Lower leg skin (tissue), 4 donors: Measurements from ENCODE around the gene GPC5. TPM values are rescaled to one million over a fixed set of nuclear protein-coding genes. Genes with fewer than 3 reads are reported as not detected.

Experiments
- DNase-seq, 2 donors: peaks; one replicate each; pipeline ENCODE4 v3.0.0-alpha.2; 2019; ENCODE audit warnings: low spot score in 2 of 2
- H3K4me3 ChIP-seq: fragments of 200-600 bp; sonication (generic); 2 replicates; pipeline ENCODE4 v1.5.1; 2017; ENCODE audit warnings: mild to moderate bottlenecking, low read depth; ENCODE audit not compliant: poor library complexity, severe bottlenecking
- CTCF ChIP-seq, 3 donors: fragments of 450-650 bp; IDR thresholded peaks; one replicate each; pipeline ENCODE4 v1.5.1; 2016; ENCODE audit warnings: antibody characterized with exemption in 3 of 3, mild to moderate bottlenecking in 3 of 3, moderate library complexity in 2 of 3
- POLR2A ChIP-seq, 2 donors: fragments of 450-650 bp; IDR thresholded peaks; one replicate each; pipeline ENCODE4 v1.6.1; 2016 to 2017; ENCODE audit warnings: antibody characterized with exemption in 2 of 2, mild to moderate bottlenecking in 1 of 2, moderate library complexity in 1 of 2
- WGBS, 2 donors: methylation state at CpG; one replicate each; pipeline ENCODE4 v1.1.5; 2018; 5-methylcytosine and 5-hydroxymethylcytosine counted together
- intact Hi-C: fragments of 100-400 bp; cut with DNase I; formaldehyde crosslinking; loops from one replicate; pipeline ENCODE4 v1.15.0; 2023; ENCODE audit warnings: low total_unique reads
- total RNA-seq, 4 donors: library from RNA; depleted of rRNA; stranded (reverse); fragments of >200 nt; gene quantifications; one replicate each; pipeline ENCODE4 v1.1.0, GENCODE V29; 2016

Gene GPC5
- total RNA-seq, 4 donors from 2014 or later = 0.46 to 1.3 (median 0.82) TPM

- WGBS, 2 donors = 75 to 94% methylated on average over 3 of the region's 3 CpGs
- TF ChIP-seq POLR2A (IDR thresholded peaks at IDR 0.05) = no peak
- no peak for TF ChIP-seq CTCF (IDR thresholded peaks at IDR 0.05)
- H3K4me3 ChIP-seq = no peak overlapping the region
- intact Hi-C loops = no loop called here
- no peak for DNase-seq
Measured at GRCh38 chr13:91724591-91724990, 326.2 kb downstream of the GPC5 start.

GRCh38 chr13:91725646-91726045 is 327.2 kb downstream of the GPC5 start:
- H3K4me3 ChIP-seq = no peak overlapping the region
- no peak for DNase-seq
- TF ChIP-seq CTCF (IDR thresholded peaks at IDR 0.05) (no peak), POLR2A (IDR thresholded peaks at IDR 0.05) (no peak)
- intact Hi-C loops = no loop called here
- WGBS, 2 donors = 60 to 66% methylated on average over 4 of the region's 4 CpGs

GRCh38 chr13:91726671-91727070 is 328.2 kb downstream of the GPC5 start:
- no peak for TF ChIP-seq POLR2A (IDR thresholded peaks at IDR 0.05)
- TF ChIP-seq CTCF (IDR thresholded peaks at IDR 0.05) = no peak
- WGBS, 2 donors = 45 to 47% methylated on average over 6 of the region's 6 CpGs
- no peak for DNase-seq
- intact Hi-C loops = no loop called here
- no peak overlapping the region for H3K4me3 ChIP-seq

GRCh38 chr13:91729859-91730258 is 331.4 kb downstream of the GPC5 start:
- TF ChIP-seq POLR2A (IDR thresholded peaks at IDR 0.05) (no peak), CTCF (IDR thresholded peaks at IDR 0.05) (no peak)
- DNase-seq = no peak
- H3K4me3 ChIP-seq = no peak overlapping the region
- 71 to 88% methylated on average over 1 of the region's 1 CpG for WGBS, 2 donors
- intact Hi-C loops = no loop called here

- no peak overlapping the region for H3K4me3 ChIP-seq
- TF ChIP-seq CTCF (IDR thresholded peaks at IDR 0.05) = no peak
- no peak for TF ChIP-seq POLR2A (IDR thresholded peaks at IDR 0.05)
- WGBS, 2 donors = 93 to 100% methylated on average over 2 of the region's 2 CpGs
- DNase-seq = no peak
- intact Hi-C loops = no loop called here
Measured at GRCh38 chr13:91739751-91740150, 341.3 kb downstream of the GPC5 start.

GRCh38 chr13:91740756-91741155 is 342.3 kb downstream of the GPC5 start:
- DNase-seq = no peak
- TF ChIP-seq POLR2A (IDR thresholded peaks at IDR 0.05) (no peak), CTCF (IDR thresholded peaks at IDR 0.05) (no peak)
- intact Hi-C loops = no loop called here
- 39 to 43% methylated on average over 2 of the region's 2 CpGs for WGBS, 2 donors
- H3K4me3 ChIP-seq = no peak overlapping the region
